GM21360 (cell line): ENCODE measurements around the gene HUNK.
"Not testable (repeated sequence)": the region's sequence is repeated elsewhere in the genome, so short reads cannot be mapped to it uniquely, and the experiment has no call there.

Experiments used
- ATAC-seq: cut with Tn5 transposase; IDR thresholded peaks from one replicate; pipeline ENCODE4 v1.9.1; 2021; ENCODE audit warnings: mild to moderate bottlenecking, moderate library complexity; ENCODE audit not compliant: unreplicated experiment

Gene HUNK

DNA sequence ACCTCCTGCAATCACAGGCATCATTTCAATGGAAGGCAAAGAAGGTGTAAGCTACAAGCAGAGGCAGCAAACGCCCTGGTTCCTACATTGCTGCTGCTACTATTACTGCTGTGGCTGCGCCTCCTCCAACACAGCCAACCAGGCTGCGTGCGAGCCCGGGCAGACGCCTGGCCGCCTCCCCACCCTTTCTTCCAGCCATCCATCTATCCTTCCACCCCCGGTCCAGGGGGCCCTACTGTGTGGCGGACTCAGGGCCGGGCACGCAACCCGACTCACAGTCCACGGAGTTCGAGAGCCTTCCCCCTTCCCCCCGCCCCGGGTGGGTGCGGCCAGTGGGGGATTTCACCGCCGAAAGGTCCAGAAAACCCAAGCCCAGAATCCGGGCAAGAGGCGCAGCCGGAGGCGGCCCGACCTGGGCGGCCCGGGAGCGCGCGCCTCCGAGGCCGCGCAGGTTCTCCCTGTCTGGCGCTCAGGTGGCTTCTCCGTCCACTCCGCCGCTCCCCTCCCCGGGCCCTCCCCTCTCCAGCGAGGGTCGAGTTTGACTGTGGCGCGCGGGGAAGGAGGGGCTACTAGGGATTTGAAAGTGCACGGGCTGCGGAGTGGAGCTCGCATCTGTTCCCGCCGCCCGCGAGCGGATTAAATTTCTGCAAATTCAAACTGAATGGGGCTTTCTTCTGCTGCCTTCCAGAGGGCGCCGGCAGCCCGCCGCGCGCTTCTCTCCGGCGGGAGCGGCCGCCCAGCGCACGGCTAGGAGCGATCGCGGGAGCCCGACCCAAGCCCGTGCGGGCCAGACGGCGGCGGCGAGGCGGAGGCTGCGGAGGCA lies at the start of gene HUNK:
TSS of gene HUNK (plus strand) at position 569 of the 823 bp plus-strand sequence. CDS start 655 bp downstream, outside the sequence.
- no peak for ATAC-seq

DNA sequence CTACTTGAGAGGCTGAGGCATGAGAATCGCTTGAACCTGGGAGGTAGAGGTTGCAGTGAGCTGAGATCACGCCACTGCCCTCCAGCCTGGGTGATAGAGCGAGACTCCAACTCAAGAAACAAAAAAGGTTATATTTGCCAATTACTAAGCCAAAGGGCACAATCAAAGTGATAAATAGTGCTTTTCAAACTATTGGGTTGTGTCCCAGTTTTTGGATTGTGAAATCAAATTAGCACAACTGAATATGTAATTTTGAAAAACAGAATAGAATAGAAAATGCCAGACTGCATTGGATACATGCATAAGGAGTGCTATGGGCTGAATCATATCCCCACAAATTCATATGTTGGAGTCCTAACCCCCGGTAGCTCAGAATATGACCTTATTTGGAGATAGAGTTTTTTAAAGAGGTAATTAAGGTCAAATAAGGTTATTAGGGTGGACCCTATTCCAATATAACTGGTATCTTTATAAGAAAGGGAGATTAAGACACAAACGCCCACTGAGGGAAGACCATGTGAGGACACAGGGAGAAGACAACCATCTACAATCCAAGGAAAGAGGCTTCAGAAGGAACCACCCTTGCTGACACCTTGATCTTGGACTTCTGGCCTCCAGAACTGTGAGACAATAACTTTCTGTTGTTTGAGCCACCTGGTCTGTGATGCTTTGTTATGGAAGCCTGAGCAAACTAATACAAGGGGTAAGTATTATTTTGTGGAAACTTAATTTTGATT lies 42.9 kb upstream of the HUNK start:
- no peak for ATAC-seq

DNA sequence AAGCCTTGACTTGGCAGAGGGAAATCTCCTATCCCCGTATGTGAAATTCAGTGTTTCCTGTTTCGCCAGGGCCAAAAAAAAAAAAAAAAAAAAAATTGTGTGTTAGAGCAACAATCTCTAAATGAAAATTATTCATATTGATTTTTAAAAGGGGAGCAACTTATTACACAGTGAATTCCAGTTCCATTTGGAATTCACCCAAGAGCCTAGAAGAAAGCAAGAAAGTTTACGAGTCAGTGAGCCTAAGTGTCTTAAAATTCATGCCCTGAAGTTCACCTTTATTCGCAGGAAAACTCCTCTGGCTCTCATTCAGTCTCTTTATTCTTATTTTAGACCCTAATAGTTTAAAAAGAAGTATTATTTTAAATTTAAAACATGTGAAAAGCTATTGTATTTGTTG lies 42.1 kb upstream of the HUNK start:
- no peak for ATAC-seq

DNA sequence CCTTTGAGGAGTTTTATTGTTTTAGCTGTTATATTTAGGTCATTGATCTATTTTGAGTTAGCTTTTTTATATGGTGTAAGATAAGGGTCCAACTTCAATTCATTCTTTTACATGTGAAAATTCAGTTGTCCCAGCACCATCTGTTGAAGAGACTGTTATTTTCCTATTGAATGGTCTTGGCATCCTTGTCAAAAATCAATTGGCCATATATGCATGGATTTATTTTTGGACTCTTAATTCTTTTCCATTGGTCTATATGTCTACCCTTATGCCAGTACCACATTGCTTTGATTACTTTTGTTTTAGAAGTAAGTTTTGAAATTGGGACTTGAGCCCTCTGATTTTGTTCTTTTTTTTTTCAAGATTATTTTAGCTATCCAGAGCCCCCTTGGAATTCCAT lies 35.8 kb upstream of the HUNK start:
- no peak for ATAC-seq

DNA sequence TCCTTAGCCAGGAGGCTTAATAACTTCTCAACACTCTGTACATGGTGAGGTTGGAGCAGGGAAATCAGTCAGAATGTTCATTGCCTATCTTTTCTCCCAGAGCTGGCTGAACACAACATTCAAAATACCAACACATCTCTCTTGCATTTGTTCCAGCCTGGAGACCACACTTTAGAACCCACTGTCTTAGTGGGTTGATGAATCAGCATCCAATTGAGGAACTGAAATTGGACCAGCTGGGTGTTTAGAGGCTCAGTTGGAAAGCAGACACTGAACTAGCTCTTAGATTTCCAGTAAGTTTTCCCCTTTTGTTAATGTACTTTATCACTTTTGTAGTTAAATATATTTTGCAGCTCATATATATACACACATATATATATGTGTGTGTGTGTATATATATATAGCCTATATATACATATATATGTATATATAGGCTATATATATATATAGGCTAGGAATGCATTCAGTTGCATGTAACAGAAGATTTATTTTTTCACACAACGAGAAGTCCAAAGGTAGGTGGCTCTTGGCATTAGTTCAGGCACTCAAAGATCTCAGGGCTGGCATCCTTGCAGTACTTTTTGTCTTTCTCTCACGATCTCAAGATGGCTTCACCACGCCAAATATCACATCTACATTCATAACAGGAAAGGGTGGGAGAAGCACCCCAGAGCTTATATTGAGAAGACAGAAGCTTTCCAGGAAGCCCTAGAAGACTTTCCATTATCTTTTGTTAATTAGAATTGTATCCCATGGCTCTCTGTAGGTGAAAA lies 35.0 kb upstream of the HUNK start:
- no peak for ATAC-seq

DNA sequence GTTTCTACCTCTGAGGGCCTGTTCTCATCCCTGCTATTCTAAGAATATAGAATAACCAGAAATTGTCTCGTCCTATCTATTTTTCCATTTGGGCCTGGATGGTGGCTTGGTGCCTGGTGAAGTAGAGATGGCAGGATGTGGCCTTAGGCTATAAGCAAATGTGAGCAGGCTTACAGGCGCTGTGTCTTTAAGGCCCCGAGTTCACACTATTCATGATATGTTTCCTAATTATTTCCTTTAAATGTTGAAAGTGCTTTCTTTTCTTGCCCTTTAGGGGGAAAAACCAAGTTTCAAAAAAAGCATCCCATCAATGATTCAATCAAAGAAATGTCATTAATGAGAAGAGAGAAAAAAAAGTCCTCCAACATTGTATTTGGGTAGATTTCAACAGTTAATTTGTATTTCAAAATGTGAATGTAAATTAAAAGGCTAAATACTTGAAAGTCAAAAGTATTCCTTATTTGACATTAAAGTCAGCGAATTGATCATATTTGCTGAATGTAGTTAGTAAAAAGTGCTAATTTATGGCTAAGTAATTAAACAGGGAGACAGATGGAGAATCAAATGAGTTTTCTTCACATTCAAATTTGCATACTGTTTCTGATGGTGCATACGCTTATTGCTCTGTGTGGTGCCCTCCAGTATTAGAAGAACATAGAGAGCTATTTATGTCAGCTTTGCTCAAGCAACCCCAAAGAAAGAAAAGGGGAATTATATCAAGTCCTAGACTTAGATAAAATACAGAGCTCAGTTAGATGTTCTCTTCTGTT lies 34.0 kb upstream of the HUNK start:
- no peak for ATAC-seq

DNA sequence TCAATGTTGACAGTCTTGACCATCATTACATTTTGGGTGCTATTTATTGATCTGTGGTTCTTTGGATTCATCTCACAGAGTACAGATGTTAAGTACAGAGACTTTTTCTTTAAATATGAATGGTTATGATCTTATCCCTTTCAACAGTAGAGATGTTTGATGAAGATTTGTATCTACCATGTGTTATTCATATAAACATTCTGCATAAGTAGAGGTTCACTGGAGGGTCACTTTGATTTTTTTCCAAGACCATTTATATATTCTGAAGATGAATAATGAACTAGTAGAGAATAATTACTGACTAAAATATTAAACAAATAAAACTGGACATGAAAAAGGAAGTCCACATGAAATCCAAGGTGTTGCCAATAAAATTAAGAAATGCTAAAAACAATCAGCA lies 28.6 kb upstream of the HUNK start:
- no peak for ATAC-seq

DNA sequence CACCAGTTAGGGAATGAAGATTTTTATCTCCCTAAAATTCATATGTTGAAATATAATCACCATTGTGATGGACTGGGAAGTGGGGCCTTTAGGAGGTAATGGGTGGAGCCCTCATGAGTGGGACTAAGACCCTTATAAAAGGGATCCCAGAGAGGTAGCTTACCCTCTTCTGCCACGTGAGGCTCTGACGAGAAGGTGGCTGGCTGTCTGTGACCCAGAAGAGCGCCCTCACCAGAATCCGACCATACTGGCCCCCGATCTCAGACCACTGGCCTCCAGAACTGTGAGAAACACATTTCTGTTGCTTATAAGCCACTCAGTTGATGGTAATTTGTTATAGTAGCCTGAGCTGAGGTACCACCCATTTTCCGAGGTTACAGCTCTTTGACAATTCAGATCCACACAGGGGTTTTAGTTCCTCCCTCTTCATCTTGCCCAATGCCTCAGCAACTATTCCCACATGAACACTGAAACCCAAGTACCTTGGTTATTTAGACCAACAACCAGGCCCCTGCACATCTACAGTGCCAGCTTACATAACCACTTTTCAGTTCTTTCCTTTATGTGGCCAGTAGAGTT lies 27.6 kb upstream of the HUNK start:
- no peak for ATAC-seq

DNA sequence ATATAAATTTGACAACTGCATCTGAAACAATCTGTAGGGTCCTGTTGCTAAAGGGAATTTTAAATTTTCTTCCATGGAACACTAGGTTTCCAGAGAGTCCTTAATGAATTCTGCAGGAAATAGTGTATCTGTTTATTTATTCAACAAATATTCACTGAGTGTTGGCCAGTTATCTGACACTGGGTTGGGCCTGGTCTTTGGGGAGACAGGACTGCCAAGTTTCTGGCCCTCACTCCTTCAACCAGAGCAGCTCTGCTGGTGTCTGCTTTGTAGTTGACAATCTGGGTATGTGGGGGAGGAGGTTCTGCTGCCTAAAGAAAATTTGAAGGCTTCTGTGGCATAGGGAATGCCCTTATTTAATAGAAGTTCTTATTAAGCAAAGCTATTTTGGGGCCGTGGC lies 26.1 kb upstream of the HUNK start:
- no peak for ATAC-seq

DNA sequence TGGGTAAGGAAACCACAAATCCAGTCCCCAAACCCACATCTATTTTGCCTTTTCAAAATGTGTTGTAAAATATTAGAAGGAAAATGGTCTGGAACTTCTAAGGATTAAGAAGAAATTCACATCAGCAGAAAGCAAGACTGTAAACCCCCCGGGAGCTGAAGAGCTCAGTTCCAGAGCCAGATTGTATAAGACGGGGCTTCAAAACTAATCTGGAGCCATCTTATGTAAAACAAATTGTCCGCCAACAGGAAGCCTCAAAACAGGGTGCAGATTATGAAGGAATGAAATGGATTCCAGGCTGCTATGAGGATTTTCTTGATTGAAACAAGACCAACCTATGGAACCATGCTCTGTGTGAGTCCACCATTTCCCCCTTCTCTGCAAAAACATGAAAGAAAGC lies 25.1 kb upstream of the HUNK start:
- ATAC-seq = no peak

DNA sequence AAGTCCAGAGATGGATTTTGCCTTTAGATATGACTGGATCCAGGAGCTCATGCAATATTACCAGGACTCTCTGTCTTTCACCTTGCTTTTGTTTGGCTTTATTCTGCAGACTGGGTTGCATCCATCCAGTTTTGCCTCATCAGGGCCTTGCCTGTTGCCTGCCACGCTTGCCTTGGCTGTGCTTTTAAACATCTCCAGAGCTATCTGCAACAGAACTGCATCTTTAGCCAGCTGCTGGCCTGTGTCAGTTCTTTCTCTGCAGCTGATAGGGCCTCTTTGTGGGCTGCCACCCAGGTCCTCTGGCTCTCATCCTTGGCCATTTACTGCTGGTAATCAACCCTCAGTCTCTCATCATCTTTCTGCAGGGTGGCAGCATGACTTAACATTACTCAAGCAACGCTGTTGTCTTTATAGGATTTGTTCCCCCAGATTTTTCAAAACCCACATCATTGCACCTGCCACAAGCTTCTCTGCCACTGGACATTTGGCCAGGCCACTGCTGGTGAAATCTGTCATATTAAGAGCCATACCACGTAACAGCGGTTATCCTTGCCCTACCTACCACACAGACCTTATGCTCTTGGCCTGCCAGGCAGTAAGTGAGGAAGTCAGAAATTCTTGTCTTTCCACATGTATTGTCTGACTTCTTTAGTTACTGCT lies 24.4 kb upstream of the HUNK start:
- no peak for ATAC-seq

DNA sequence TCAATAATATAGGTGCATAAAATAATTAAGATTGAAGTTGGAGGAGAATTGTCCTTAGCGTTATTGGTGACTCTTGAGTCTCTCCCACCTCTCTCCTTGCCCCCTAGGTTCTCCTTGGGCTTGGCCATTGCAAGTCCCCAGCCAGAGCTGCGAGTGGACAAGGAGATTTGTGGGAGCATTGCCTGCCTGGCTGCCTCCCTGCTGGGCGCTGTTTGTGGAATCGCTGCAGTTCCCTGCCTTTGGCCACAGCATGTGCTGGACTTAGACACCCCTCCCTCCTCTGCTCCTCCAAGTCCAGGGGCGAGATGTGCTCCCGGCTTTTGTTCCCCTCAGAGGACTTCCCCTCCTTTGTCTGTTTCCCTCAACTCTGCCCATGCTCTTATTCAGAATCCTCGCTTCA lies 21.9 kb upstream of the HUNK start:
- no peak for ATAC-seq

DNA sequence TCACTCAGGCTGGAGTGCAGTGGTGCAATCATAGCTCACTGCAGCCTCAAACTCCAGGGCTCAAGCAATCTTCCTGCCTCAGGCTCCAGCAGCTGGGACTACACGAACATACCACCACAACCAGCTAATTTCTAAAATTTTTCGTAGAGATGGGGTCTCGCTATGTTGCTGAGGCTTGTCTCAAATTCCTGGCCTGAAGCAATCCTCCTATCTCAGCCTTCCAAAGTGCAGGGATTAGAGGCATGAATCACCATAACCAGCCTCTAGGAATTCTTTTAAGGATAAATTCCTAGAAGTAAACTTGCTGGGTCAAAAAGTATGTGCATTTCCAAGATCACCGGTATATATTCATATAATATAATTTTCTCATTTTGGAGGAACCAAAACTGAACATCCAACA lies 17.6 kb upstream of the HUNK start:
- ATAC-seq = no peak

DNA sequence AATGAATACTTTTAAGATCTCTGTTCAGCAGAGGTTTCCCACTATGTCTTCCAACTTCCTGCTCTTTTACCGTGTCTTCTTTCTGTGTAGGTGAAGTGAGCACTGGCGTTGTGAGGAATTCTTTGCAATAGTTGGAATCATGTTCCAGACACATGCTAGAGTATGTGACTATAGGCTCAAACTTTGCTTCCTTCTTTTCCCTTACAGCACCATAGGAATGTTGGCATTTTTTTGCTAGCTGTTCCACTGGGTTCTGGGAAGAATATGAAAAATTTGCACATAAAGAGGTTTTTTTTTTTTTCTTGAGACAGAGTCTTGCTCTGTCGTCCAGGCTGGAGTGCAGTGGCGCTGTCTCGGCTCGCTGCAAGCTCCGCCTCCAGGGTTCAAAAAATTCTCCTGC lies 15.7 kb upstream of the HUNK start:
- ATAC-seq = no peak

DNA sequence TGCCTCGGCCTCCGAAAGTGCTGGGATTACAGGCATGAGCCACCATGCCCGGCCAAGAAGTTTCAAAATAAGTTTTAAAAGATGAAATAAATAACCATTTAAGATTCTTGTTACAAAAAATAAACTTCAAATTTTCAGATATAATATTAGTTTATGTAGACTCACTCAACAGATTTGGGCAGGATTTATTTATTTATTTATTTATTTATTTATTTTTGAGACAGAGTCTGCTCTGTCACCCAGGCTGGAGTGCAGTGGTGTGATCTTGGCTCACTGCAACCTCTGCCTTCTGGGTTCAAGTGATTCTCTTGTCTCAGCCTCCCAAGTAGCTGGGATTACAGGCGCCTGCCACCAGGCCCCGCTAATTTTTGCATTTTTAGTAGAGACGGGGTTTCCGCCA lies 15.2 kb upstream of the HUNK start:
- not testable (repeated sequence) for ATAC-seq

DNA sequence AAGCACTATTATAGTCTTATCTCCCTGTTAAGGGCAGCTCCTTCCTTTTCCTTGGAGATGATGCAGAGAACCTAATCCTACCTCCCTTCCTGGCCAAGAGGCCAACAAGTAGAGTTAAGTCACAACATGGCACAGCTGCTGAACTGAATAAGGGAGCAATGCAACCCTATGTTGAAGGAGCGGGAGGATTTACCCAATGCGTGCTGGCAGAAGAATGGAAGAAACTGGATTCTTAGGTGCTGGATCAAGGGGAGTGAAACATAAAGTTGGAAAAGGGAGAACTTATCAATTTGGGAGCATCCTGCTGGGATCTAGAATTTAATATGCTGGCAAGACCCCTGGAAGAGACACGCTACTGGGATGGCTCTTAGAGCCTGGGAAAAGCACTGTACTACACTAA lies 12.0 kb upstream of the HUNK start:
- no peak for ATAC-seq

DNA sequence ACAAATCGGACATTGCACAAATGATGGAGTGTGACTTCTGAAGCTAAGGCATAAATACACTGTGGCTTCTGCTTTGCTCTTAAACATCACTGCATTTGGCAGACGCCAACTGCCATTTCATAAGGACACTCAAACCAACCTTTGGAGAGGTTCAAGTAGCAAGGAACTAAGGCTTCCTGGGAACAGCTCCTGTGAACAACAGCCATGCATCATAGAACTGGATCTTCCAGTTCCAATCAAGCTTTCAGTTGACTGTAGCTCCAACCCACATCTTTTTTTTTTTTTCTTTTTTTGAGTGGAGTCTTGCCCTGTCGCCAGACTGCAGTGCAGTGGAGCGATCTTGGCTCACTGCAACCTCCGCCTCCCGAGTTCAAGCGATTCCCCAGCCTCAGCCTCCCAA lies 10.7 kb upstream of the HUNK start:
- ATAC-seq = no peak

DNA sequence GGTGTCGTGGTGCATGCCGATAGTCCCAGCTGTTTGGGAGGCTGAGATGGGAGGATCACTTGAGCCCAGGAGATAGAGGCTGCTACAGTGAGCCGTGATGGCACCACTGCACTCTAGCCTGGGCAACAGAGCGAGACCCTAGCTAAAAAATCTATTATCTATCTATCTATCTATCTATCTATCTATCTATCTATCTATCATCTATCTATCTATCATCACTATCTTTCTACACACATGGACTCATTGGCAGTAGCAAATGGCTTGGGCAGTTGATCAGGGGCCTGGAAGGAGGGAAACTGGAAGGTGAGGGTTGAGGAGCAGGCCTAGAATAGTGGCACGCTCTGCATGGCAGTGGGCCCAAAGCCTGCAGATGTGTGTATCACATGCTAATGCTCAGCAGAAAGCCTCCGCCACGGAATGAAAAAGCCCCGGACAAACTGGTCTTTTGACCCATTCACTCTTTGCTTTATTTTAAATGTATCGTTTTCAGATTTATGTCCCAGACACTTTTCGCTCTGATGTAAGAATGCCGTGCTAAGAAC lies 7.3 kb upstream of the HUNK start:
- ATAC-seq = no peak

DNA sequence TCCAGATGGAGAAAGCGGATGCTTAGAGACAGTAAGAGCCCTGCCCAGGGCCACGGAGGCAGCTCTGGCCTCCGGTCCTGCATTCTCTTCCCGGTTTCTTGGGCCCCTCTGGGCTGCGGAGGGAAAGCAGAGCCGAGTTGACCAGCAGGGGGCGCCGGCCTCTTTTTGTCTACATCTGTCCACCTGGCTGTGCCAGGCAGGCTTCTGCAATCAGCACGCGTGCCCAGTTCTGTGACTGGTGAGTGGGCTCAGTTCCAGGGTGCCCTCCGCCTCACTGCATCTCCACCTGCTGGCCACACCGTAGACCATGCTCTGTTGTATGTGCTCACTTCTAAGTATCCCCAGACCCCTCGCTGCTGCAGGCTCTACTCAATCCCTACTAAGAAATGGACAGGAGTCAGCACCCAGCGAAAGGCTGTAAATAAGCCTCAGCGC lies 6.7 kb upstream of the HUNK start:
- ATAC-seq = peak; percentile 51

DNA sequence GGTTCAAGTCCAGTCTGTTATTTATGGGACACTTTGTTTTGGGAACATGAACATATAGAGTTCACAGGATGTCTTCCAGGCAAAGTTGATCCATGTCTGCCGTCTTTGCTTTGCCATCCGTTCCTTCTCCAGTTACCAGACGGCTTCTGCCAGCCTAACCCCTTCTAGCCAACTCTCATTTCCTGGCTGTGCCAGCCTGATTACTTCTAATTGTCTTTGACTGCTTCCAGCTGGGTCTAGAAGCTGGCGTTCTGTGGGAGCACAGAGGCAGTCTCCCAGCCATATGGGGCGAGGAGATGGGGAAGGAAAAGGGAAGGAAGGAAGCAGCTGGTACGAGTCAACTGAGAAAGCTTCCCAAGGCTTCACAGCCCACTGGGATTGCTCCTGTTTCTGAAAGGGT lies 3.1 kb upstream of the HUNK start:
- no peak for ATAC-seq
